Fibroblast of mammary gland (primary cell): Measurements from ENCODE around the gene ARID2.

Source experiments
- DNase-seq: peaks from one replicate; pipeline ENCODE4 v3.0.0-alpha.2; 2010; ENCODE audit warnings: low read depth
- H3K4me3 ChIP-seq: 2 replicates; pipeline ENCODE4 v1.5.1; 2011; ENCODE audit warnings: low read depth, mild to moderate bottlenecking, low read length, moderate library complexity; ENCODE audit not compliant: control insufficient read depth
- TF ChIP-seq, protein P1 (sequence below): conservative IDR thresholded peaks from 2 replicates; pipeline ENCODE4 v1.5.1; 2011; ENCODE audit warnings: low read depth, low read length, inconsistent platforms; ENCODE audit not compliant: control insufficient read depth, insufficient read depth

Gene ARID2

DNA sequence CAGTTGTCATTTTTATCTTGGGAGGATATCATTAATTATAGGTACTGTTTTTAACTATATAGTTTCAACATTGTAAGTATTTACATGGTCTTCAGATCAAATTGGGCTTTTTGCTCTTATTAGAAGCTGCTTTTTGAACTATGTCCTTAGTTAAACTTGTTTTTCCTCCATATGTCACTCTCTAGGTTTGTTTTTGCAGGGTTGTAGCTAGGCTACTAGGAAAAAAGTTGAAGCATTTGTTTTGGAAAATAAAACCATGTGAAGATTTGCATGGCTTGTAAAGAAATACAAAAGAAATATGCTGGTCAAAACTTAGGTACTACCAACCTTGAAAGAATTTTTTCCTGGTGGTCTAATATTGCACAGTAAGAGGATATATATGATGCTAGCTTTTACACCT, 3.4 kb downstream of the ARID2 start:
- H3K4me3 ChIP-seq, result no peak overlapping the region
- TF ChIP-seq, protein P1, sequence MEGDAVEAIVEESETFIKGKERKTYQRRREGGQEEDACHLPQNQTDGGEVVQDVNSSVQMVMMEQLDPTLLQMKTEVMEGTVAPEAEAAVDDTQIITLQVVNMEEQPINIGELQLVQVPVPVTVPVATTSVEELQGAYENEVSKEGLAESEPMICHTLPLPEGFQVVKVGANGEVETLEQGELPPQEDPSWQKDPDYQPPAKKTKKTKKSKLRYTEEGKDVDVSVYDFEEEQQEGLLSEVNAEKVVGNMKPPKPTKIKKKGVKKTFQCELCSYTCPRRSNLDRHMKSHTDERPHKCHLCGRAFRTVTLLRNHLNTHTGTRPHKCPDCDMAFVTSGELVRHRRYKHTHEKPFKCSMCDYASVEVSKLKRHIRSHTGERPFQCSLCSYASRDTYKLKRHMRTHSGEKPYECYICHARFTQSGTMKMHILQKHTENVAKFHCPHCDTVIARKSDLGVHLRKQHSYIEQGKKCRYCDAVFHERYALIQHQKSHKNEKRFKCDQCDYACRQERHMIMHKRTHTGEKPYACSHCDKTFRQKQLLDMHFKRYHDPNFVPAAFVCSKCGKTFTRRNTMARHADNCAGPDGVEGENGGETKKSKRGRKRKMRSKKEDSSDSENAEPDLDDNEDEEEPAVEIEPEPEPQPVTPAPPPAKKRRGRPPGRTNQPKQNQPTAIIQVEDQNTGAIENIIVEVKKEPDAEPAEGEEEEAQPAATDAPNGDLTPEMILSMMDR, result no peak
- no peak for DNase-seq

DNA sequence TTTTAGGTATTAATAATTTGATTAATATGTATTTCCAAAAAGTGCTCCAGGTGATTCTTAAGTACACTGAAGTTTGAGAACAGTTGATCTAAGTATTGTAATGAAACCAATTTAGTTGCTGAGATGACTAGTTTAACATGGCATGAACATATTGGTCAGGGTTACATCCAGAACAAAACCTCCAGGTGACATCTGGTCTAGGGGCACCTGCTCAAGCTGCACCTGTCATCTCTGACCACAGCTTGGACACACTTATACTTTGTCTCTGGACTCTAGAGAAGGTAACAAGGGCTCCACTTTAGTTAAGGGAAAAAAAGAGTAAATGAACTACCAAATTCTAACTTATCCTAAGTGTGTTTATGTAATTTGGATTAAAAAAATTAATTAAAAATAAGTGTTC, 8.1 kb downstream of the ARID2 start:
- DNase-seq, result no peak
- H3K4me3 ChIP-seq, result no peak overlapping the region
- TF ChIP-seq, protein P1, result no peak

DNA sequence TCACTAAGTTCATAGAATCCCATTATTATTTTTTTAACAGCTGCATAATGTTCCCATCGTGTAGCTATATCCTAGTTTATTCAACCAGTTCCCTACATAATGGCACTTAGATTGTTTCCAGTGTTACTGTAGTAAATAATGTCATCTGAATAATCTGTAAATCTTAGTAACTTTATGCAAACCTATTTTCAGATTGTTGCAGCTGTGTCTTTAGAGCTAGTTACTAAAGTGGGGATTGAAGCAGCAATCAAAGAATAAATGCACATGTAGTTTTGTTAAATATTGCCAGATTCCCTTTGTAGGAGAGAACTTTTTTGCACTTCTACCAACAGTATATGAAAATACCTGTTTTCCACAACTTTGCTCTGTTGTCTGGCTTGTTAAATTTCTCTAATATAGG, 13.1 kb downstream of the ARID2 start:
- TF ChIP-seq, protein P1, result no peak
- no peak overlapping the region for H3K4me3 ChIP-seq

DNA sequence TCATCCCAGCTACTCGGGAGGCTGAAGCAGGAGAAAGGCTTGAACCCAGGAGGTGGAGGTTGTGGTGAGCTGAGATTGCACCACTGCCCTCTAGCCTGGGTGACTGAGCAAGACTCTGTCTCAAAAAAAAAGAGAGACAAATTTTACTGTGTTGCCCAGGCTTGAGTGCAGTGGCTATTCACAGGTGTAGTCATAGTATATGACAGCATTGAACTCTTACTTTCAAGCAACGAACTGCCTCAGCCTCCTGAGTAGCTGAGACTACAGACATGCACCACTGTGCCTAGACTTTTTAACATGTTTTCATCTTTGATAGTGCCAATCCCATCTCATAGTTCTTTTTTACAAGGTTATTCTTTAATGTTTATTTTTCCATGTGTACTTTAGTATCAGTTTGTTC, 13.7 kb downstream of the ARID2 start:
- TF ChIP-seq, protein P1, result no peak
- no peak for DNase-seq
- no peak overlapping the region for H3K4me3 ChIP-seq

More for the DNA sequence above, 13.1 kb downstream of the ARID2 start:
- DNase-seq, result no peak

DNA sequence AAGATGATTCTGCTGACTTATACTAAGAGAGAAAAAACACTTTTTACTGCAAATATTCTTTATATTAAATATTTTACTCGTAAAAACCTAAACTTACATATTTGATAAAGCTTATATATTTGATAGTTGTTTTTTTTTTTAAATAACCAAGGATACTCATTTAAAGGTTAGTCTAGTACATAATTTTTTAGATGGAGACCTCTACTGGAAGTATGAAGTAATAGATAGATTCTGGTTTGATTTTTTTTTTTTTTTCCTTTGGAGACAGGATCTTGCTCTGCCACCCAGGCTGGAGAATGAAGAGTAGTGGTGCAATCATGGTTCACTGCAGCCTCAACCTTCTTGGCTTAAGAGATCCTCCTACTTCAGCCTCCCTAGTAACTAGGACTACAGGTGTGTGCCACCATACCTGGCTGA, 16.4 kb downstream of the ARID2 start:
- no peak overlapping the region for H3K4me3 ChIP-seq
- DNase-seq, result peak; percentile 48
- TF ChIP-seq, protein P1, result peak; percentile 32

DNA sequence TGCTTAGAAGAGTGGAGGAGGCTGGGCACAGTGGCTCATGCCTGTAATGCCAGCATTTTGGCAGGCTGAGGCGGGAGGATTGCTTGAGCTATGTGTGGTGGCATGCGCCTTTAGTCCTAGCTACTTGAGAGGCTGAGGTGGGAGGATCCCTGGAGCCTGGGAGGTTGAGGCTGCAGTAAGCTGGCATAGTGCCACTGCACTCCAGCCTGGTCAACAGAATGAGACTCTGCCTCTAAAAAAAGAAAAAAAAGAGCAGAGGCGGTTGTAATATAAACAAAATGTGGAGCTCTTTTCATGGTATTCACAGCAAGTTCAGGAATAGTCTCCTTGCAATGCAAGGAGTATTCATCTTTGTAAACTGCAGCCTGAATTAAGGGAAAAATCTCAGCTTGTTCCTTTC, 27.2 kb downstream of the ARID2 start:
- DNase-seq, result no peak
- no peak overlapping the region for H3K4me3 ChIP-seq

More for the DNA sequence above, 27.2 kb downstream of the ARID2 start:
- TF ChIP-seq, protein P1, result no peak
